Activated CD8-positive, alpha-beta memory T cell treated with anti-CD3 and anti-CD28 coated beads, Interleukin-2, amount 10 ng/mL, durations not matched to agents 7 days and 5 days (primary cell): ENCODE measurements around the gene GATD1. TPM values are rescaled to one million over a fixed set of nuclear protein-coding genes. Genes with fewer than 3 reads are reported as not detected.

Experiments
- ATAC-seq: fragments of 150-1000 bp; cut with Tn5 transposase; one replicate; pipeline ENCODE4 v1.10.0; 2021; ENCODE audit warnings: moderate library complexity
- CTCF ChIA-PET: fragments of 350-600 bp; sonication (Branson Sonifier 250); formaldehyde crosslinking; loops from one replicate; lab custom pipeline; 2021; ENCODE audit warnings: antibody characterized with exemption; lab: Charles Lee
- DNase-seq: peaks from one replicate; pipeline ENCODE4 v3.0.0-alpha.2; 2020
- H3K27ac Mint-ChIP-seq: one replicate; pipeline ENCODE4 v1.8.0; 2021; ENCODE audit warnings: mild to moderate bottlenecking, mixed read lengths
- H3K27me3 Mint-ChIP-seq: one replicate; pipeline ENCODE4 v1.8.0; 2021; ENCODE audit warnings: mixed read lengths
- H3K36me3 Mint-ChIP-seq: one replicate; pipeline ENCODE4 v1.8.0; 2021; ENCODE audit warnings: mild to moderate bottlenecking, mixed read lengths
- H3K4me1 Mint-ChIP-seq: one replicate; pipeline ENCODE4 v1.8.0; 2021; ENCODE audit warnings: mixed read lengths
- H3K4me3 Mint-ChIP-seq: one replicate; pipeline ENCODE4 v1.8.0; 2021; ENCODE audit warnings: mild to moderate bottlenecking, moderate library complexity, mixed read lengths
- H3K9me3 Mint-ChIP-seq: one replicate; pipeline ENCODE4 v1.8.0; 2022; ENCODE audit warnings: low read depth, mixed read lengths
- total RNA-seq, 2 experiments: library from RNA; stranded (reverse); gene quantifications; one replicate each; pipeline ENCODE4 v1.2.3, GENCODE V29; 2021

The GATD1 gene
- total RNA-seq, 2 experiments from 2014 or later, result 62.4 to 79.4 TPM

DNA sequence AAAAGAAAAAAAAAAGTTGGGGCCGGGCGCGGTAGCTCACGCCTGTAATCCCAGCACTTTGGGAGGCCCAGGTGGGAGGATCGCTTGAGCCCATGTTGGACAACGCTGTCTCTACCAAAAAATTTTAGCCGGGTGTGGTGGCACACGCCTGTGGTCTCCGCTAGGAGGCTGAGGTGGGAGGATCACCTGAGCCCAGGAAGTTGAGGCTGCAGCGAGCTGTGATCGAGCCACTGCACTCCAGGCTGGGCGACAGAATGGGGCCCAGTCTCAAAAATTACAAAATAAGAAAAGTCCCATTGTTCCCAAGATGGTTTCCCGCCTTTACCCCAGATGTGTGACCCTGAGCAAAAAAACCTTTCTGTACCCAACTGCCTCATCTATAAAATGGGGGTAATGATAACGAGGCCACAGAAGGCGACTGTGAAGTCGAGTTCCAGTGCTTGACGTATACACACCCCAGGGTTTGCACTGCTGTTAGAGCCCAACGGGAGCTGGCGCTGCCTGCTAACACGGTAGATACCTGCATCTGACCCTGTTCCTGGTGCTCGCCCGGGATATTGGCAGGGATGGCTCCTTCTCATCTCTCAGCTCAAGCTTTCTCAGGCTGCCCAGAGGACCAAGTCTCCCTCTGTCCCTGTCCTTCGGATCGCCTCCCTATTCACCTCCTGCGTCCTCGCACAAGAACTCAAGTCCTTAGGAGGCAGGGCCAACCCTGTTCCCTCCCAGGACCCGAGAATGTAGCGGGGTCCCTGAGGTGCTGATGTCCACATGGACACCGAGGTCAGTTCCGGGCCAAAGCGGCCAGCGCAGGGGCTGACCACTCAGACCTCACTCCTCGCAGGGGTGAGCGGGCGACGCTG lies 31.4 kb upstream of the GATD1 start:
- H3K4me1 Mint-ChIP-seq, result peaks cover 45% of the 10 kb centered on the region
- DNase-seq (peak; percentile 85), ATAC-seq (no peak)

DNA sequence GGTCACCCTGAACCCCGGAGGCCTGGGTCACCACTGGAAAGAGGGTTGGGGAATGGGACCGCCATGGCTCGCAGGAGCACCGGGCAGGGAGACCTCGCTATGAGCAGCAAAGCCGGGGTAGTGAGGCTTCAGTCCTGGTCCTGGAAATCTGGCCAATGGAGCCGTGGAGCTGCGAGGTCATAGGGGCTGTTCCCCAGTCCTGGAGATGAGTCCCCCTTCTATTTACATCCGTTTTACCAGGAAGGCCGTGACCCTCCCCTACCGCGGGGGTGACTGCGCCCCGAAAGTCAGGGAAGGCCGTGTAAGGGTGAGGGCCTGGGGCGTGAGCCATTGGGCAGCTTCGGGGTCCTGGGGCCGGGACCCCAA lies 27.3 kb upstream of the GATD1 start:
- H3K4me1 Mint-ChIP-seq, result peaks cover 27% of the 10 kb centered on the region
- H3K36me3 Mint-ChIP-seq, result peaks cover 3% of the 10 kb centered on the region
- DNase-seq (no peak), ATAC-seq (no peak)
- CTCF ChIA-PET, result interaction anchor here (1.0 to 1.5 kb wide), 2 partner anchors 27 to 66 kb away, joined by 3 read pairs; no protein-coding TSS in a partner anchor
- H3K27ac Mint-ChIP-seq, result peak overlapping the region; percentile 69
- no peaks in the 10 kb centered on the region for H3K9me3 Mint-ChIP-seq
- peak overlapping the region; percentile 81 for H3K4me3 Mint-ChIP-seq
- H3K27me3 Mint-ChIP-seq, result no peaks in the 10 kb centered on the region

More for the DNA sequence above, 31.4 kb upstream of the GATD1 start:
- H3K27me3 Mint-ChIP-seq, result no peaks in the 10 kb centered on the region
- peaks cover 22% of the 10 kb centered on the region for H3K36me3 Mint-ChIP-seq
- CTCF ChIA-PET, result interaction anchor here (0.6 to 3.4 kb wide), 10 partner anchors 9 to 113 kb away, joined by 3 to 17 read pairs (median 4); partner anchors contain the start of genes CD151, DEAF1 and TMEM80
- no peaks in the 10 kb centered on the region for H3K9me3 Mint-ChIP-seq
- H3K4me3 Mint-ChIP-seq, result peak overlapping the region; percentile 95
- peak overlapping the region; percentile 99 for H3K27ac Mint-ChIP-seq

DNA sequence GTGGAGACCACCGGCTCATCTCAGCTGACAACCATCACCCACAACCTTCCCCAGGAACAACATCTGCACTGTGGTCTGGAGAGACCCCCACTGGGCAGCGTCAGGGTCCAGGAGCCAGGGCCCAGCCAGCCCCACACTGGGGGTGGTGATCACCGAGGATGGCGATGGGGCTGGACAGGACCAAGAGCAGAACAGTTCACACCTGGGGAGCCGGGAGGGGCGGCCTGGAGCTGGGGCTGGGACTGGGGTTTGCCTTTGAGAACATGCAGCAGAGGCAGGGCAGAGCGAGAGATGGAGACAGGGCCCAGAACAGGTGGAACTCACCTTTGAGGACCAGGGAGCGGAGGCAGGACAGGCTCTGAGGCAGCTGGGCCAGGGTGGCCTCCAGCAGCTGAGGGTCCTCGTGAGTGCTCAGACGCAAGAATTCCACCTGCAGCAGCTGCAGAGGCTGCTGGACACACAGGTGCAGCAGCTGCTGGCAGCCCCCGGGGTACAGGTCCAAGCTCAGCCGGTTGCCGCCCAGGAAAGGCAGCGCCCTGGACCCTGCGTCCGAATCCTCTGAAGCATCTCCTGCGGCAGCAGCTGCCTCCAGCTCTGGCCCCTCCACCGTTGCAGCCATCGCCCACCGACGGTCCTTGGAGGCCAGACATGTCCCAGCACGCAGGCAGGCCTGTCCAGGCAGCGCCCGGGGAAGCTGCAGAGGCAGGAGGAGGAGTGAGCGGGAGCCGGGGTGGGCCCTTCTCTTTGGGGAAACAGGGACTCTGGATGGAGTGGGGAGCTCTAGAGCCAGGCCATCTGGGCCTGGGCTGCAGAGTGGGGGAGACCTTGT lies 26.7 kb upstream of the GATD1 start:
- Mint-ChIP-seq H3K9me3 (no peaks in the 10 kb centered on the region), H3K27ac (peak overlapping the region; percentile 69), H3K27me3 (no peaks in the 10 kb centered on the region), H3K4me1 (peaks cover 27% of the 10 kb centered on the region), H3K4me3 (peak overlapping the region; percentile 81), H3K36me3 (peaks cover 3% of the 10 kb centered on the region)
- CTCF ChIA-PET, result interaction anchor here (1.0 to 1.5 kb wide), 2 partner anchors 28 to 65 kb away, joined by 3 read pairs; no protein-coding TSS in a partner anchor
- DNase-seq, result no peak
- no peak for ATAC-seq

DNA sequence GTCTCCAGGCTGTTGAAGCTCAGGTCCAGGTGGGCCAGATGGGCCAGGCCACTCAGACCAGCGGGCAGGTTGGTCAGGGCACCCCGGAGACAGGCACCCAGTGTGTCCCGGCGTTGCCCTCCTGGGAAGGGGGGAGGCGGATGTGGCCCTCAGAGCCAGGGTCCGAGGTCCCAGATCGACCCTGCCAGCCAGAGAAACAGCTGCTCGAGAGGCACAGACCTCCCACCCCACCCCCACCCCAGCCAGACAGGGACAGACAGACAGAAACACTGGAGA lies 26.1 kb upstream of the GATD1 start:
- DNase-seq (no peak), ATAC-seq (no peak)
- peak overlapping the region; percentile 81 for H3K4me3 Mint-ChIP-seq
- H3K27me3 Mint-ChIP-seq, result no peaks in the 10 kb centered on the region
- H3K36me3 Mint-ChIP-seq, result peaks cover 3% of the 10 kb centered on the region
- peaks cover 22% of the 10 kb centered on the region for H3K4me1 Mint-ChIP-seq
- CTCF ChIA-PET, result interaction anchor here (1.2 kb wide), 1 partner anchor 16 kb away, joined by 5 read pairs; the partner anchor contains the start of gene PNPLA2
- H3K27ac Mint-ChIP-seq, result no peak overlapping the region
- H3K9me3 Mint-ChIP-seq, result no peaks in the 10 kb centered on the region

DNA sequence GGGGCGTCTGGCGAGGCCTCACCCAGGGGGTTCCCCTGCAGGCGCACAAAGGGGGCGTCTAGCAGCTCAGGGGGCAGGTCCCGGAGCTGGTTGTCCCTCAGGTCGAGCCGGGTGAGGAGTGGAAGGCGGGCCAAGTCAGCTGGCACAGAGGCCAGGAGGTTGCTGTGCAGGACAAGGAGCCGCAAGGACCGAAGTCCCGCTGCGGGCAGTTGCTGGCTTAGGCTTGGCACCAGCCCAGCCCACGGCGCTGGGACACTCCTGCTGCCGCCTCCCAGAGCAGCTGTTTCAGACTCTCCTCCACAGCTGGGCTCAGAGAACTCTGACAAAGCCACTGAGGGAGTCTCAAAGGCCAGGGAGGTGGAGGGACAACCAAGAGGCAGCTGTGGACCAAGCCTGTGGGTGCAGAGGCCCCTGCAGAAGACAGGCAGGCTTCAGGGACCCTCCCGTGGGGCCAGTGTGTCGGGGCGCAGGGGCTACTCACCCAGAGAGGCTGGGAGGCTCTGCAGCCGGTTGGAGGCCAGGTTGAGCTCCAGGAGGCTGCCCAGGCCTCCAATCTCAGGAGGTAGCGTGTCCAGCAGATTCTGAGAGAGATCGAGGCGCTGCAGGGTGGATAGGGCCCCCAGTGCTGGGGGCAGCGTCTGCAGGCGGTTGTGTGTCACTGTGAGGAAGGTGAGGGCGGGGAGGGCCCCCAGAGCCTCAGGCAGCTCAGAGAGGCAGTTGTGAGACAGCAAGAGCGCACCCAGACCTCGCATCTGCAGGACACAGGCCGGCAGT lies 25.6 kb upstream of the GATD1 start:
- Mint-ChIP-seq H3K27me3 (no peaks in the 10 kb centered on the region), H3K9me3 (no peaks in the 10 kb centered on the region), H3K27ac (no peak overlapping the region), H3K36me3 (peaks cover 3% of the 10 kb centered on the region), H3K4me1 (peaks cover 18% of the 10 kb centered on the region), H3K4me3 (peak overlapping the region; percentile 43)
- DNase-seq (no peak), ATAC-seq (no peak)
- CTCF ChIA-PET, result interaction anchor here (1.2 kb wide), 1 partner anchor 17 kb away, joined by 5 read pairs; the partner anchor contains the start of gene PNPLA2

DNA sequence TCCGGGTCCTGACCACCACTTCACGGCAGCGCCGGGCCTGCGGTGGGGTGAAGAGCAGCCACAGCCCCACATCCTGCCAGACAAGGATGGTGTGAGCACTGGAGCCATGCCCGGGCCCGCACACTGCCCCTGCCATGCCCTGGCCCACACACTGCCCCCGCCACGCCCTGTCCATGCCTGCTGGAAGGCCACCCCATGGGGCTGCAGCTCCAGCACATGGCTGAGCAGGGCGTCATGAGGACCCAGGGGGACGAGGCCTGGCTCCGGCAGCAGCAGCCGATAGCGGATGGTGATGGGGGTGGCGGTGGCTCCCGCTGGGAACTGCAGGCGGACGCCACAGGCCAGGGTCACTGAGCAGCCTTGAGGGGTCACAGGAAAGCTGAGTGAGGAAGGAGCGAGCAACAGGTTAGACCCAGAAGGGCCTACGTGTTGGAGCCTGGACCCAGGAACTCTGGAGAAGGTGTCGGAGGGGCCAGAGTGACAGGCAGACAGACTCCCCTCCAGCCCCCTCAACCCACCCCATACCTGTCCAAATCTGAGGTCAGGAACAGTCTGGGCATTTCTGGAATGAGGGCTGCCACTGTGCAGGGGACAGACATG lies 24.8 kb upstream of the GATD1 start:
- DNase-seq, result no peak

DNA sequence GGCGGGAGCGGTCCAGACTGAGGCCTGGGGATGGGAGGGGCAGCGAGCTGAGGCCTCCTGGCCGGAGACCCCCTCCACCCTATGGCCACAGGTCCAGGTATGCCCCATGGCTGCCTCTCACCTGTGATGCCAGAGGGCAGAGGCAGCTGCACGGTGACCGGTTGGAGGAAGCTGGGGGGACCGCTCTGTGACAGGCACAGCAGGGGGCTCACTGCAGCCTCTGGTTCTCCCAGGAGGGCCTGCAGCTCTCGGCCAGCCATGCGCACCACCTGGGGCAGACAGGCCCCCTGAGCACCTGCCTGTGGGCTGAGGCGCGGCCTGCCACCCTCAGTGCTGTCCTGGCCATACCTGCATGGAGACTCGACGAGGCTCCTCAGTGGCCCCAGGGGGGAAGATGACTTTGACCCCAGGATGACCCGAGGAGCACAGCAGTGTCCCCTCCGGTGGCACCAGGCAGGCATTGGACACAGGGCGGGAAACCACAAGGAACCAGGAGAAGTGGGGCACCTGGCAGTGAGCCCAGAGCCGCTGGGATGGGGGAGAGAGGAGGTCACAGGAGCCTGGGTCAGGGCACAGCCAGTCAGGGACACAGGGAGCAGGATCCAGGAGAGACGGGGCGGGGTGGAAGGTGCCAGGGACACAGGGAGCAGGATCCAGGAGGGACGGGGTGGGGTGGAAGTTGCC lies 24.0 kb upstream of the GATD1 start:
- peaks cover 21% of the 10 kb centered on the region for H3K4me1 Mint-ChIP-seq
- H3K27ac Mint-ChIP-seq, result no peak overlapping the region
- peaks cover 3% of the 10 kb centered on the region for H3K36me3 Mint-ChIP-seq
- CTCF ChIA-PET, result interaction anchor here (1.0 kb wide), 1 partner anchor 54 kb away, joined by 3 read pairs; the partner anchor contains the start of gene TALDO1
- no peaks in the 10 kb centered on the region for H3K27me3 Mint-ChIP-seq
- ATAC-seq, result no peak
- H3K9me3 Mint-ChIP-seq, result no peaks in the 10 kb centered on the region
- H3K4me3 Mint-ChIP-seq, result no peak overlapping the region
- DNase-seq, result no peak

More for the DNA sequence above, 24.8 kb upstream of the GATD1 start:
- ATAC-seq, result no peak
- CTCF ChIA-PET, result interaction anchor here (1.0 to 1.2 kb wide), 2 partner anchors 17 to 55 kb away, joined by 3 to 5 read pairs; partner anchors contain the start of genes PNPLA2 and TALDO1
- Mint-ChIP-seq H3K9me3 (no peaks in the 10 kb centered on the region), H3K27ac (no peak overlapping the region), H3K27me3 (no peaks in the 10 kb centered on the region), H3K4me3 (no peak overlapping the region), H3K4me1 (peaks cover 16% of the 10 kb centered on the region), H3K36me3 (peaks cover 3% of the 10 kb centered on the region)

DNA sequence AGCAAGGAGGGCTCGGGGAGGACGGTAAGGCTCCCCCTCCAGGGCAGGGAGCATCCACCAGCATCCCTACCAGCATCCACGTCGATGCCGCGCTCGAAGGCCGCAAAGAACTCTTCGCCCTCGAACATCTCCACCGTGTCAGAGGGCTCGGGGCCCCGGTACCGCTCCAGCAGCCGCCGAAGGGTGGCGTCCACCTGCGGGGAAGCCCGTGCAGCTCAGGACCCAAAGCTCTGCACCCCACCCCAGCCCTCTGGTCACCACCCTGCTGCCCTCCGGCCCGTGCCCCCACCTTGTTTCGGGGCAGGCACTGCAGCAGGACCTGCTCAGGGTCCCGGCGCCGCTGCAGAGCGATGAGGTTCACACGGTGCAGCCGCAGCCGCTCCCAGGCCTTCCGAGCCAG lies 23.2 kb upstream of the GATD1 start:
- Mint-ChIP-seq H3K27ac (no peak overlapping the region), H3K36me3 (peaks cover 4% of the 10 kb centered on the region), H3K27me3 (no peaks in the 10 kb centered on the region), H3K9me3 (no peaks in the 10 kb centered on the region), H3K4me1 (peaks cover 19% of the 10 kb centered on the region), H3K4me3 (no peak overlapping the region)
- no peak for ATAC-seq
- no peak for DNase-seq
- CTCF ChIA-PET, result no interaction called here

DNA sequence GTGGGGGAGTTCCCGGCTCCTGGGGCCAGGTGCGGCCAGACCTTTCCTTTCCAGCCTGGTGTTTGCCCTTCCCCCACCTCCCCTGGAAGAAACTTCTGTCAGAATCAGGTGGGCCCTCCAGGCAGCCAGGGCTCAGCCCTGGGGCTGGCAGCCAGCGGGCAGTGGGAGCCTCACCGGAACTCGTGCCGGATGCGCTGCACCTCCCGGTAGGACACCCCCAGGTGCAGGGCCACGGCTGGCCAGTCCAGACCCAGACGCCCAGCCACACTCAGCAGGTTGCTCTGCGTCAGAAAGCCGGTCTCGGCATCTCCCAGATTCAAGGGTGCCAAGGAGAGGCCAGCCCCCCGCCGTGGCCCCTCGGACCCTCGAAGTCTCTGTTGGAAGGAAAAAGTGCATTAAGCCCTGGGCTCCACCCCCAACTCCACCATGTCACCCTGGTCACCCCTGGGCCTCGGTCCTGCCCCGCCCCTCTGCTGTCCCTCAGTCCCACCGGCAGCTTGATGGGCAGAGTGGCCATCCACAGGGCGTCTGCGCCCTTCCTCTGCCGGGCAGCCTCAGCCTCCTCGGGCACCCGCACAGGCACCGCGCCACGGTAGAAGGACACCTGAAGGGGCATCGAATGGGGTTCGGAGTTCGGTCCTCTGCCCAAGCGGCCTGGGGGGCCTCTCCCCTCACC lies 22.5 kb upstream of the GATD1 start:
- ATAC-seq (no peak), DNase-seq (no peak)
- Mint-ChIP-seq H3K9me3 (no peaks in the 10 kb centered on the region), H3K27me3 (no peaks in the 10 kb centered on the region), H3K36me3 (peaks cover 4% of the 10 kb centered on the region), H3K27ac (no peak overlapping the region), H3K4me1 (peaks cover 18% of the 10 kb centered on the region), H3K4me3 (no peak overlapping the region)
- CTCF ChIA-PET, result interaction anchor here (1.0 to 1.4 kb wide), 2 partner anchors 10 to 51 kb away, joined by 3 to 4 read pairs; partner anchors contain the start of gene CEND1

DNA sequence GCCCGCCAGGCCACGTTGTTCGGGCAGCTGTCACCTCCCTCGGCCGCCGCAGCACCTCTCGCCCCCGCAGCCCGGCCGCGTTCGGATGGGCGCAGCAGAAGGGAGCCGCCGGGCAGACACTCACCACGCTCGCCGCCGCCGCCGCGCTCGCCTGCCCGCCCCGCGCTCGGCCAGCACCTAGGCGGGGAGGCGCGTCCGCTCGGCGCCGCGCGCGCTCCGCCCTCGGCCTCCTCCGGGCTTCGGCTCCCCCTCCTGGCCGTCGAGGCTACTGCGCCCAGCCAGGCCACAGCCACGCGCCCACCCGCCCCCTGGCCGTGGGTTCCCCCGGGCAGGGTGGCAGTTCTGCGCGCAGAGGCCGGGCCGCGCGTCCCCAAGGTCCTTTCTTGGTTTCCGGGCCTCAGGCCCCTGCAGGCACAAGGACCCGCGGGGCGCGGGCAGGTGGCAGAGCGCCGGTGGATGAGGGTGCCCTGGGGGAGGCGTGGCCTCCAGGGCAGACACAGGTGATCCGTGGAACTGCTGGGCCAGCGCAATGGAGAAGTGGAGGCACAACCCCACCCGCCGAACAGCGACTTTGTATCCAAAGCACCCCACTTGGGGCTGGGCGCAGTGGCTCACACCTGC lies 20.9 kb upstream of the GATD1 start, which contains the start of gene SLC25A22:
TSS of gene SLC25A22 (minus strand) at position 189 of the 621 bp plus-strand sequence. CDS start 3,275 bp downstream, outside the sequence.
- H3K9me3 Mint-ChIP-seq, result no peaks in the 10 kb centered on the region
- peak; percentile 88 for DNase-seq
- peak within 1 kb of the TSS; percentile 85 for H3K4me3 Mint-ChIP-seq
- CTCF ChIA-PET, result interaction anchor here (1.0 to 1.5 kb wide), 5 partner anchors 11 to 72 kb away, joined by 3 to 4 read pairs (median 3); partner anchors contain the start of gene RPLP2
- H3K36me3 Mint-ChIP-seq, result peaks cover 4% of the 10 kb centered on the region
- peak within 1 kb of the TSS; percentile 84 for H3K27ac Mint-ChIP-seq
- H3K4me1 Mint-ChIP-seq, result peaks cover 16% of the 10 kb centered on the region
- peak; percentile 60 for ATAC-seq
- no peaks in the 10 kb centered on the region for H3K27me3 Mint-ChIP-seq
